Prostate gland (tissue), 2 donors: Measurements from ENCODE around the gene MEF2B. TPM values are rescaled to one million over a fixed set of nuclear protein-coding genes. Genes with fewer than 3 reads are reported as not detected.
A peak's percentile ranks its signal among the peaks of the same experiment; 100 is the strongest.
"Not testable (repeated sequence)": the region's sequence is repeated elsewhere in the genome, so short reads cannot be mapped to it uniquely, and the experiment has no call there.

Experiments used
- DNase-seq: peaks from one replicate; pipeline ENCODE4 v3.0.0-alpha.2; 2019; ENCODE audit warnings: low spot score
- H3K27ac ChIP-seq, 2 donors: fragments of 200-600 bp; sonication (generic); 2 replicates each; pipeline ENCODE4 v1.5.1; 2017 to 2019
- H3K27me3 ChIP-seq: fragments of 200-600 bp; sonication (generic); replicated peaks from 2 replicates; pipeline ENCODE4 v1.5.1; 2019; ENCODE audit not compliant: insufficient read depth
- H3K36me3 ChIP-seq, 2 donors: fragments of 200-600 bp; sonication (generic); 1 replicate in 1 of 2; 2 replicates in 1 of 2; pipeline versions ENCODE4 v1.5.1 to v1.8.1; 2017 to 2019
- H3K4me1 ChIP-seq: fragments of 200-600 bp; sonication (generic); replicated peaks from 2 replicates; pipeline ENCODE4 v1.5.1; 2019
- H3K4me3 ChIP-seq, 2 donors: fragments of 200-600 bp; sonication (generic); 2 replicates each; pipeline ENCODE4 v1.5.1; 2017 to 2019
- H3K9me3 ChIP-seq: fragments of 200-600 bp; sonication (generic); 2 replicates; pipeline ENCODE4 v1.5.1; 2017
- CTCF ChIP-seq, 4 experiments: fragments of 200-600 bp in 2 of 4; fragments of 450-650 bp in 2 of 4; sonication (generic) in 2 of 4; IDR thresholded peaks; 1 replicate in 3 of 4; 2 replicates in 1 of 4; pipeline ENCODE4 v1.5.1; 2016 to 2019; ENCODE audit warnings: antibody characterized with exemption in 4 of 4, mild to moderate bottlenecking in 2 of 4, moderate library complexity in 2 of 4
- POLR2A ChIP-seq: fragments of 450-650 bp; IDR thresholded peaks from one replicate; pipeline ENCODE4 v1.6.1; 2016; ENCODE audit warnings: antibody characterized with exemption, mild to moderate bottlenecking
- POLR2AphosphoS5 ChIP-seq: sonication (generic); formaldehyde crosslinking; IDR thresholded peaks from one replicate; pipeline ENCODE4 v1.6.1; 2017; ENCODE audit warnings: antibody characterized with exemption
- WGBS: methylation state at CpG from one replicate; pipeline ENCODE4 v1.1.5; 2018; 5-methylcytosine and 5-hydroxymethylcytosine counted together
- intact Hi-C: fragments of 100-400 bp; cut with DNase I; formaldehyde crosslinking; loops from one replicate; pipeline ENCODE4 v1.14.2; 2022
- total RNA-seq, 2 donors: library from RNA; depleted of rRNA; stranded (reverse); fragments of >200 nt; gene quantifications; one replicate each; pipeline ENCODE4 v1.1.0, GENCODE V29; 2016

Gene MEF2B
- total RNA-seq, 2 donors from 2014 or later = not detected

GRCh38 chr19:19138109-19138981, 31.7 kb downstream of the MEF2B start, which contains the start of gene TMEM161A:
TMEM161A (minus strand) TSS chr19:19138478; CDS start chr19:19138428, 50 bp downstream.
- intact Hi-C loops = loop anchor here (2.0 kb wide), 1 partner anchor 76 kb away; the partner anchor contains the start of gene SLC25A42

DNA sequence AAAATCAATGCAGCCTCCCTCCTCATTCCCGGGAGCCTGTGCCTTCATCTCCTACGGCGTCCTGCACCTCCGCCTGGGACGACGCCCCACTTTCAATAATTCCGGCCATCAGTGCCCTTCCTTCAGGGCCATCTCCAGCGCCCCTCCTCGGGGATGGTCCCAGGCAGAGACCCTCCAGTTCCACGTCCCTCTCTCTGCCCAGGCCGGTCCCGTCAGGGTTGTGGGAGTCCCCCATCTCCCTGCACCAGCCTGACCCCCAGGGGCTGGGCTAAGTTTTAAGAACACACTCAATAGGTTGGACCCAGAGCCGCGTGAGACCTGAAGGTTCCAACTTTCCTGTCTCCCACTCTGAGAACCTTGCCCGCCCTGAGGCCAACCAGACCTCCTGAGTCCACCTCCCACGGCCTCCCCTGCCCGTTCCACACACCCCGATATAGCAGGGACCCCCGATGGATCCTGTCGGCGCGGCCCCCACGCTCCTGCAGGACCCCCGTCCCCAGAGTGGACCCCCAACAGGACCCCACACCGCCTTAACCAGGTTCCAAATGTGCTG, 32.4 kb downstream of the MEF2B start:
- H3K27me3 ChIP-seq = no peaks in the 10 kb centered on the region
- no peaks in the 10 kb centered on the region for H3K36me3 ChIP-seq
- no peaks in the 10 kb centered on the region for H3K9me3 ChIP-seq
- H3K27ac ChIP-seq = peak overlapping the region in 1 of 2 donors; percentile 48
- H3K4me3 ChIP-seq = peak overlapping the region; percentile 57 to 68
- TF ChIP-seq POLR2AphosphoS5 (no peak), CTCF (IDR thresholded peaks at IDR 0.05) (no peak), POLR2A (no peak)
- intact Hi-C loops = loop anchor here (2.0 kb wide), 1 partner anchor 75 kb away; the partner anchor contains the start of gene SLC25A42
- DNase-seq = no peak
- H3K4me1 ChIP-seq = peaks cover 6% of the 10 kb centered on the region
- 6% methylated on average over 25 of the region's 25 CpGs for WGBS

More at GRCh38 chr19:19138109-19138981, 31.7 kb downstream of the MEF2B start, which contains the start of gene TMEM161A:
- Histone ChIP-seq H3K27ac (peak within 1 kb of the TSS in 1 of 2 donors; percentile 48), H3K27me3 (no peaks in the 10 kb centered on the region), H3K36me3 (no peaks in the 10 kb centered on the region), H3K4me1 (peaks cover 6% of the 10 kb centered on the region), H3K4me3 (peak within 1 kb of the TSS; percentile 57 to 68), H3K9me3 (no peaks in the 10 kb centered on the region)
- DNase-seq = peak; percentile 97
- 3% methylated on average over 29 of the region's 42 CpGs for WGBS
- no peak for TF ChIP-seq CTCF (IDR thresholded peaks at IDR 0.05)
- peak; percentile 97 for TF ChIP-seq POLR2AphosphoS5
- TF ChIP-seq POLR2A = peak; percentile 46

DNA sequence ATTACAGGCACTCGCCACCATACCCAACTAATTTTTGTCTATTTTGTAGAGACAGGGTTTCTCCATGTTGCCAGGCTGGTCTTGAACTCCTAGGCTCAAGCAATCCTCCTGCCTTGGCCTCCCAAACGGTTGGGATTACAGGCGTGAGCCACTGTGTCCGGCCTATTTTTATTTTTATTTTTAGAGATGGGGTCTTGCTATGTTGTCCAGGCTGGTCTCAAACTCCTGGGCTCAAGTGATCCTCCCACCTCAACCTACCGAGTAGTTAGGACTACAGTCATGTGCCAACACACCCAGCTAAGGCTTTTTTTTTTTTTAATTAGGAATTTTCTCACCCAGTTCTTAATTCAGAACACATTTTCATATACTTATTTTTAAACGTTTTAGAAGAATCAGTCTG, 34.4 kb downstream of the MEF2B start:
- H3K36me3 ChIP-seq, H3K4me1 ChIP-seq, H3K9me3 ChIP-seq, intact Hi-C loops, H3K4me3 ChIP-seq, H3K27me3 ChIP-seq, H3K27ac ChIP-seq, DNase-seq: not testable (repeated sequence)
- 92% methylated on average over 6 of the region's 6 CpGs for WGBS

GRCh38 chr19:19134687-19135158, 35.3 kb downstream of the MEF2B start:
- Histone ChIP-seq H3K4me3 (no peak overlapping the region), H3K36me3 (no peaks in the 10 kb centered on the region), H3K9me3 (no peaks in the 10 kb centered on the region), H3K27ac (no peak overlapping the region), H3K27me3 (no peaks in the 10 kb centered on the region), H3K4me1 (peaks cover 6% of the 10 kb centered on the region)
- DNase-seq = no peak
- 41% methylated on average over 19 of the region's 21 CpGs for WGBS
- intact Hi-C loops = no loop called here
- TF ChIP-seq POLR2A (no peak), POLR2AphosphoS5 (no peak), CTCF (IDR thresholded peaks at IDR 0.05) (no peak)

GRCh38 chr19:19133985-19134384, 36.1 kb downstream of the MEF2B start:
- TF ChIP-seq POLR2A = no peak
- TF ChIP-seq CTCF (IDR thresholded peaks at IDR 0.05) = no peak
- no peak for TF ChIP-seq POLR2AphosphoS5
- Histone ChIP-seq H3K27me3 (no peaks in the 10 kb centered on the region), H3K9me3 (no peaks in the 10 kb centered on the region), H3K27ac (no peak overlapping the region), H3K4me3 (no peak overlapping the region), H3K4me1 (peaks cover 6% of the 10 kb centered on the region), H3K36me3 (no peaks in the 10 kb centered on the region)
- no peak for DNase-seq
- WGBS = 89% methylated on average over 6 of the region's 6 CpGs
- intact Hi-C loops = no loop called here
